ENCODE results near the gene GLOD4.

- no peak for TF ChIP-seq CTCF (IDR thresholded peaks at IDR 0.05)
- TF ChIP-seq POLR2A (IDR thresholded peaks at IDR 0.05), result no peak
These were observed 4.0 kb downstream of the GLOD4 start for GRCh38 chr17:778096-778495.
